ENCODE measurements around the gene CENPN. TPM values are rescaled to one million over a fixed set of nuclear protein-coding genes. Genes with fewer than 3 reads are reported as not detected.
A peak's percentile ranks its signal among the peaks of the same experiment; 100 is the strongest.

The CENPN gene
- total RNA-seq, 4 donors from 2014 or later, result 5.8 to 9.6 (median 6.6) TPM

GRCh38 chr16:81004646-81005353 is 2.2 kb upstream of the CENPN start:
- Histone ChIP-seq H3K4me1 (peaks cover 25 to 39% (median 34%) of the 10 kb centered on the region in 4 donors), H3K9me3 (no peaks in the 10 kb centered on the region), H3K27ac (replicated peaks in 1 of 4) (peak overlapping the region; percentile 28 to 54 (median 36)), H3K4me3 (peak overlapping the region; percentile 31 to 100 (median 85)), H3K27me3 (no peaks in the 10 kb centered on the region), H3K36me3 (no peaks in the 10 kb centered on the region)
- TF ChIP-seq POLR2A (IDR thresholded peaks at IDR 0.05; ENCODE audit: low read depth) (no peak), EP300 (IDR thresholded peaks at IDR 0.05) (no peak), POLR2AphosphoS5 (IDR thresholded peaks at IDR 0.05) (no peak), CTCF (IDR thresholded peaks at IDR 0.05) (peak; percentile 63 to 76 (median 64))
- intact Hi-C loops (cut with DNase I), result loop anchor here (10.0 kb wide), 1 partner anchor 70 kb away; the partner anchor contains the start of gene C16orf46
- 56% methylated on average over 14 of the region's 14 CpGs for WGBS
- no peak for DNase-seq (ENCODE audit: extremely low spot score)

- peak overlapping the region; percentile 95 to 100 (median 98) for H3K27ac ChIP-seq (replicated peaks in 1 of 4)
- H3K9me3 ChIP-seq, result no peaks in the 10 kb centered on the region
- H3K4me1 ChIP-seq, result peaks cover 25 to 39% (median 34%) of the 10 kb centered on the region in 4 donors
- H3K4me3 ChIP-seq, result peak overlapping the region; percentile 70 to 100 (median 85)
- no peaks in the 10 kb centered on the region for H3K27me3 ChIP-seq
- TF ChIP-seq EP300 (IDR thresholded peaks at IDR 0.05) (no peak), CTCF (IDR thresholded peaks at IDR 0.05) (no peak), POLR2A (IDR thresholded peaks at IDR 0.05; ENCODE audit: low read depth) (no peak), POLR2AphosphoS5 (IDR thresholded peaks at IDR 0.05) (no peak)
- DNase-seq (ENCODE audit: extremely low spot score), result no peak
- 25% methylated on average over 17 of the region's 18 CpGs for WGBS
- H3K36me3 ChIP-seq, result no peaks in the 10 kb centered on the region
- intact Hi-C loops (cut with DNase I), result loop anchor here (10.0 kb wide), 1 partner anchor 69 kb away; the partner anchor contains the start of gene C16orf46
Observed at GRCh38 chr16:81005610-81006161, 1.3 kb upstream of the CENPN start.

- 1% methylated on average over 22 of the region's 50 CpGs for WGBS
- H3K36me3 ChIP-seq, result no peaks in the 10 kb centered on the region
- peak overlapping the region; percentile 70 to 100 (median 85) for H3K4me3 ChIP-seq
- TF ChIP-seq EP300 (IDR thresholded peaks at IDR 0.05) (no peak), POLR2A (IDR thresholded peaks at IDR 0.05; ENCODE audit: low read depth) (no peak), CTCF (IDR thresholded peaks at IDR 0.05) (no peak), POLR2AphosphoS5 (IDR thresholded peaks at IDR 0.05) (no peak)
- H3K9me3 ChIP-seq, result no peaks in the 10 kb centered on the region
- intact Hi-C loops (cut with DNase I), result loop anchor here (10.0 kb wide), 1 partner anchor 68 kb away; the partner anchor contains the start of gene C16orf46
- H3K27me3 ChIP-seq, result no peaks in the 10 kb centered on the region
- H3K27ac ChIP-seq (replicated peaks in 1 of 4), result peak overlapping the region; percentile 95 to 100 (median 98)
- peaks cover 25 to 39% (median 34%) of the 10 kb centered on the region in 4 donors for H3K4me1 ChIP-seq
- peak; percentile 94 for DNase-seq (ENCODE audit: extremely low spot score)
Observed at GRCh38 chr16:81006211-81006812, 702 bp upstream of the CENPN start.

GRCh38 chr16:81008505-81008789 is 1.4 kb downstream of the CENPN start:
- H3K9me3 ChIP-seq, result no peaks in the 10 kb centered on the region
- H3K27me3 ChIP-seq, result no peaks in the 10 kb centered on the region
- H3K36me3 ChIP-seq, result peaks cover 0 to 6% (median 3%) of the 10 kb centered on the region in 4 donors
- H3K27ac ChIP-seq (replicated peaks in 1 of 4), result peak overlapping the region; percentile 95 to 100 (median 98)
- H3K4me1 ChIP-seq, result peaks cover 25 to 36% (median 33%) of the 10 kb centered on the region in 4 donors
- intact Hi-C loops (cut with DNase I), result loop anchor here (10.0 kb wide), 1 partner anchor 66 kb away; the partner anchor contains the start of gene C16orf46
- no peak for DNase-seq (ENCODE audit: extremely low spot score)
- TF ChIP-seq EP300 (IDR thresholded peaks at IDR 0.05) (no peak), POLR2AphosphoS5 (IDR thresholded peaks at IDR 0.05) (no peak), POLR2A (IDR thresholded peaks at IDR 0.05; ENCODE audit: low read depth) (no peak), CTCF (IDR thresholded peaks at IDR 0.05) (no peak)
- peak overlapping the region in 3 of 4 donors; percentile 70 to 100 (median 78) for H3K4me3 ChIP-seq
- 95% methylated on average over 11 of the region's 12 CpGs for whole genome bisulfite sequencing

All from esophagus muscularis mucosa (tissue), 4 donors.